ENCODE measurements around the gene QTRT2.

GRCh38 chr3:114103858-114104257 lies 47.3 kb downstream of the QTRT2 start:
- TF ChIP-seq CTCF (conservative IDR thresholded peaks at IDR 0.05; ENCODE audit: low read depth, low read length) = no peak
- no peak for TF ChIP-seq EZH2 (IDR thresholded peaks at IDR 0.05; ENCODE audit: borderline replicate concordance, low read depth, low read length, poor library complexity, severe bottlenecking)
